ENCODE measurements around the gene GAP43. TPM values are rescaled to one million over a fixed set of nuclear protein-coding genes. Genes with fewer than 3 reads are reported as not detected.

Gene GAP43
- total RNA-seq, 4 donors from 2014 or later, result 0.36 TPM; not detected in 3

- TF ChIP-seq, protein P1, sequence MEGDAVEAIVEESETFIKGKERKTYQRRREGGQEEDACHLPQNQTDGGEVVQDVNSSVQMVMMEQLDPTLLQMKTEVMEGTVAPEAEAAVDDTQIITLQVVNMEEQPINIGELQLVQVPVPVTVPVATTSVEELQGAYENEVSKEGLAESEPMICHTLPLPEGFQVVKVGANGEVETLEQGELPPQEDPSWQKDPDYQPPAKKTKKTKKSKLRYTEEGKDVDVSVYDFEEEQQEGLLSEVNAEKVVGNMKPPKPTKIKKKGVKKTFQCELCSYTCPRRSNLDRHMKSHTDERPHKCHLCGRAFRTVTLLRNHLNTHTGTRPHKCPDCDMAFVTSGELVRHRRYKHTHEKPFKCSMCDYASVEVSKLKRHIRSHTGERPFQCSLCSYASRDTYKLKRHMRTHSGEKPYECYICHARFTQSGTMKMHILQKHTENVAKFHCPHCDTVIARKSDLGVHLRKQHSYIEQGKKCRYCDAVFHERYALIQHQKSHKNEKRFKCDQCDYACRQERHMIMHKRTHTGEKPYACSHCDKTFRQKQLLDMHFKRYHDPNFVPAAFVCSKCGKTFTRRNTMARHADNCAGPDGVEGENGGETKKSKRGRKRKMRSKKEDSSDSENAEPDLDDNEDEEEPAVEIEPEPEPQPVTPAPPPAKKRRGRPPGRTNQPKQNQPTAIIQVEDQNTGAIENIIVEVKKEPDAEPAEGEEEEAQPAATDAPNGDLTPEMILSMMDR (IDR thresholded peaks at IDR 0.05), result peak in 1 of 3 donors; percentile 41
- peak; percentile 82 for ATAC-seq (ENCODE audit: low FRiP score)
- peak; percentile 57 for DNase-seq (ENCODE audit: low spot score)
Measured at GRCh38 chr3:115692887-115693524, 69.7 kb downstream of the GAP43 start.

DNA sequence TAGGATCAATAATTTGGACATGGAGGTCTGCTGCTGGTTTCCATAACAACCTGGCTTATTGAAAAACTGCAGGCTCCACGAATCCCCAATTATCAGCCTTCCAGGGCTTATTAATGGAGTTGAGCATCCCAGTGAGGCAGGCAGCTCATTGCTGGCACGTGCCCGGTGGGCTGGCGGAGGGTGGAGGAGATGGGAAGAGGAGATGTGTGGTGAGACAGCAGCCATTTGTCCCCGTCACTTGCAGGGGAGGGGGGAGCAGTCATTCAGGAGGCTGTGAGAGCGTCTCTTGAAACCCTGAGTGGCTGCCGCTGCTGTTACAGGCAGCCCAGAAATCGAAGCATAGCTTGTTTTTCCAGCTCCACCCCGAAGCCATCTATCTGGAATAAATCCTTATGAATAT lies 70.6 kb downstream of the GAP43 start:
- ATAC-seq (ENCODE audit: low FRiP score), result no peak
- TF ChIP-seq, protein P1 (IDR thresholded peaks at IDR 0.05), result no peak
- no peak for DNase-seq (ENCODE audit: low spot score)

GRCh38 chr3:115695090-115695489 lies 71.8 kb downstream of the GAP43 start:
- TF ChIP-seq, protein P1 (IDR thresholded peaks at IDR 0.05), result no peak
- no peak for DNase-seq (ENCODE audit: low spot score)
- ATAC-seq (ENCODE audit: low FRiP score), result no peak

DNA sequence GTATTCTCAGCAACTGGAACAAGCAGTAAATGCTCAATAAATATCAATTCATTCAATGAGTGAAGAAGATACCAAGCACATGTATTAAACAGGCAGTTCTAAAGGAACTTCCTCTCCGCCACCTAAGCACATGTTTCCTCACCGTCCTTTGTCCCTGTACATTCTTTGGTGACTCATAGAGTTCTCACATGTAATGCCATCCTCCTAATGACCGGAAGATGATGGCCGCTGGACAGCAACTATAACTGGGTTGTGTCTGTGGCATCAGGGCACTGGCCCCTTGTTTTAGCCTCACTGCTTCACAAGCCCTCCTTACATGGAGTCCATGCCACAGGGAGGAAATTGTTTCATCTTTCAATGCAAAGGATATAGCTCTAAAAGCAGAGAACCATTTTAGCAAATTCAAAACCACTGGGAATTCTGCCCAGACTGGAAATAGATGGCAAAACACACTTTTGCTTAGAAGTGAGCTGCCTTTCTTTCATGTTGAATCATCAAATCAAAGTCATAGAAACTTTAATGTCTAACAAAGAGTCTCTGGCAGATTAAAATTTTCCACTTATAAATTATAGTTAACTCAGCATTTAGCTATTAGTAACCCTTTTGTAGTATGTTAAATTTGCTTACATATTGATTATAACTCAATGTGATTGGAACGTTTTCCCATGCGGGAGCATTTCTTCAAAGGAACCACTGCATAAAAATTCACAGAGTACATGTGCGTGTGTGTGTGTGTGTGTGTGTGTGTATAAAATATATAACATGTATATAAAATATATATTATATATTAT lies 74.1 kb downstream of the GAP43 start:
- ATAC-seq (ENCODE audit: low FRiP score) (no peak), DNase-seq (ENCODE audit: low spot score) (no peak)
- TF ChIP-seq, protein P1 (IDR thresholded peaks at IDR 0.05), result no peak

DNA sequence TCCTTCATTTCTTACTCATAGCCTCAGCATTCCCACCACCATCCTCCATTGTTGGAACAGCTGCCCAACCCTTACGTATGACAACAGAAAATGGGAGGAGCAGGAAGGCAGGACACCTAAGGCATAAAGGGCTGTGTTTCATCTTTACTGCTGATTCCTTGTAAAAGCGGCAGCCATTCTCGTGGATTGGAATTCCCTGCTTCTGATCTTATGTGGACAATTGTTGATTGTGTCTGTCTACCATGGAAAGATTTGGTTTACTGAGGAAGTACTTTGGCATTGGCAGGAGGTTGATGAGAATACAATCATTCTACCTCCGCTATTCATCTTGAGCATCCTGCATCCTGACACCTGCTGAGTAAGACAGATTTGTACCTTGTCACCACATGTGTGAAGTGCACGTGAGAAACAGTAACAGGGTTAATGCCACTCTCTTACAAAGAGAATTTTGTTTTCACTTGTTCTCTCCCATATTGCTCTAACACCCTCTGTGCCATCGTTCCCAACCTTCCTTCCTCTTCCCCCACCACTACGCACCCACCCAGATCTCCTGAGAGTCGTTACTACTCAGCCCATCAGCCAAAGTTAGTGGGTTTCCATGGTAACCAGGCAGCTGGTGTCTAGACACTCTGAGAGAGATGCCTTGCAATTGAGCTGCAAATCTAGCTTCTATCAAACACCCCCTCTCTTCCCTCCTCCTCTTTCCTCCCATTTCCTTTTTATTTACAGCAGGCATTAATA lies 75.7 kb downstream of the GAP43 start:
- ATAC-seq (ENCODE audit: low FRiP score) (no peak), DNase-seq (ENCODE audit: low spot score) (no peak)
- TF ChIP-seq, protein P1 (IDR thresholded peaks at IDR 0.05), result no peak

DNA sequence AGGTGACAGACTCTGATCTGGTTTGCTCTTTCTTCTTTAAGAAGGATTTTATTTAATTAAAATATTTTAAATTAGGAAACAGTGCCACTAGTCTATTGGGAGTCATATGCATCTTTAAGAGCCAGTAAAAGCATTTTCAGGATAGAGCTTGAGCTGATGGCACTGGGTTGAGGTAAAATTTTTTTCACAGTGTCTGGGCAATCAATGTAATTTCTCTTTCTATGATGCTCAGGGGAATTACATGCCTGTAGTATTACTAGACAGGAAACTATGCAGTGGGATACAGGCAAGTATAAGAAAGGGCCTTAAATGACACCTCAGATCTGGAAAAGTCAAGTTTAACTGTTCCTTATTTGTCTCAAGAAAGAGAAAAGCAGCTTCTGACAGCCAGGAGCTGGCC lies 76.4 kb downstream of the GAP43 start:
- ATAC-seq (ENCODE audit: low FRiP score) (no peak), DNase-seq (ENCODE audit: low spot score) (no peak)
- TF ChIP-seq, protein P1 (IDR thresholded peaks at IDR 0.05), result no peak
